ENCODE results near the gene RSKR.

DNA sequence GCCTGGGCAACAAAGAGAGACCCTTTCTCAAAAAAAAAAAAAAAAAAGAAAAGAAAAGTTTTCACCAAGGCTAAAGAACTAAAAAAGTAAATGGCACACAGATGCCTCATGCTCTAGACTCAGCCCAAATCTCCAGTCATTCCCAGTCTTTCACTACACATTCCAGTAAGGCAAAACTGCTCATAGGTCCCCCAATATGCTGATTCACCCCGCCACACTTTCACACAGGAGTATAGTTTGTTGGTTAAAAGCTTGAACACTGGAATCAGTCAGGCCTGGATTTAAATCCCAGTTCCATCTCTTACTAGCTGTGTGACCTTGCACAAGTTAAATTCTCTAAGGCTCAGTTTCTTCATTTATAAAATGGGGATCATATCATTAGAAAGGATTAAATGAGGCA, 44.5 kb downstream of the RSKR start:
- TF ChIP-seq, protein P1, sequence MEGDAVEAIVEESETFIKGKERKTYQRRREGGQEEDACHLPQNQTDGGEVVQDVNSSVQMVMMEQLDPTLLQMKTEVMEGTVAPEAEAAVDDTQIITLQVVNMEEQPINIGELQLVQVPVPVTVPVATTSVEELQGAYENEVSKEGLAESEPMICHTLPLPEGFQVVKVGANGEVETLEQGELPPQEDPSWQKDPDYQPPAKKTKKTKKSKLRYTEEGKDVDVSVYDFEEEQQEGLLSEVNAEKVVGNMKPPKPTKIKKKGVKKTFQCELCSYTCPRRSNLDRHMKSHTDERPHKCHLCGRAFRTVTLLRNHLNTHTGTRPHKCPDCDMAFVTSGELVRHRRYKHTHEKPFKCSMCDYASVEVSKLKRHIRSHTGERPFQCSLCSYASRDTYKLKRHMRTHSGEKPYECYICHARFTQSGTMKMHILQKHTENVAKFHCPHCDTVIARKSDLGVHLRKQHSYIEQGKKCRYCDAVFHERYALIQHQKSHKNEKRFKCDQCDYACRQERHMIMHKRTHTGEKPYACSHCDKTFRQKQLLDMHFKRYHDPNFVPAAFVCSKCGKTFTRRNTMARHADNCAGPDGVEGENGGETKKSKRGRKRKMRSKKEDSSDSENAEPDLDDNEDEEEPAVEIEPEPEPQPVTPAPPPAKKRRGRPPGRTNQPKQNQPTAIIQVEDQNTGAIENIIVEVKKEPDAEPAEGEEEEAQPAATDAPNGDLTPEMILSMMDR (IDR thresholded peaks at IDR 0.05): no peak
- TF ChIP-seq POLR2A (IDR thresholded peaks at IDR 0.05): no peak
- no peak for TF ChIP-seq POLR2AphosphoS5 (IDR thresholded peaks at IDR 0.05)
